Central memory CD4-positive, alpha-beta T cell (primary cell): Measurements from ENCODE around the gene SLC16A13.
"Not testable (repeated sequence)": the region's sequence is repeated elsewhere in the genome, so short reads cannot be mapped to it uniquely, and the experiment has no call there.

Source experiments
- DNase-seq: peaks from one replicate; pipeline ENCODE4 v3.0.0; 2022

The SLC16A13 gene

DNA sequence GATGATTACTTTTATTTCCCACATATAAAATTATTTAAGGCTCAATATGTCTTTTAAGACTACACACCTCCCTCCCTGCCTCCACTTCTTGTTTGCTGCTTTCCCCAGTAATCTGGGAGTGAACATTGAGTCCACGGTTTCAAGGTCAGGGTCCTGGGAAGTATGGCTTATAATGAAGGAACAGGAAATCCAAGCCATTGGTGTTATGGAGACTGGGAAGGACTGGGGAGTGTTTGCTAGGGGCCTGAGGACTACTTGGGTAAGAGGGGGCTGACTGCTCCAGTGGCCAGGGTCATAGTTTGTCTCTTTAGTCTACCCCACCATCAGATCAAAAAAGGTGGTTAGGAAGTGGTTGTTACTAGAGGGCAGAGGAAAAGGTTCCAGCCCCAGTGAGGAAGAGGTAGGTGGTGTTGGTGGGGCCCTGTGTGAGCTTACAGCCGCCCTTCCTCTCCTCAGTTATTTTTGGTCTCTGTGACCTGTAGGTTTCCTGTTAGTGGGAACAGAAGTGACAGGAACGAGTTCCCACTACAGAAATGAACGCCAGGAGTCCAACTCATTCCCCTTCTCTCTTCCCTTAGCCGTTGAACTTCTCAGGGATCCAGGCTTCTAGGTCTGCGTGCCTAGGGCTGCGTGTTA, 742 bp upstream of the SLC16A13 start:
- DNase-seq, result peak; percentile 59

DNA sequence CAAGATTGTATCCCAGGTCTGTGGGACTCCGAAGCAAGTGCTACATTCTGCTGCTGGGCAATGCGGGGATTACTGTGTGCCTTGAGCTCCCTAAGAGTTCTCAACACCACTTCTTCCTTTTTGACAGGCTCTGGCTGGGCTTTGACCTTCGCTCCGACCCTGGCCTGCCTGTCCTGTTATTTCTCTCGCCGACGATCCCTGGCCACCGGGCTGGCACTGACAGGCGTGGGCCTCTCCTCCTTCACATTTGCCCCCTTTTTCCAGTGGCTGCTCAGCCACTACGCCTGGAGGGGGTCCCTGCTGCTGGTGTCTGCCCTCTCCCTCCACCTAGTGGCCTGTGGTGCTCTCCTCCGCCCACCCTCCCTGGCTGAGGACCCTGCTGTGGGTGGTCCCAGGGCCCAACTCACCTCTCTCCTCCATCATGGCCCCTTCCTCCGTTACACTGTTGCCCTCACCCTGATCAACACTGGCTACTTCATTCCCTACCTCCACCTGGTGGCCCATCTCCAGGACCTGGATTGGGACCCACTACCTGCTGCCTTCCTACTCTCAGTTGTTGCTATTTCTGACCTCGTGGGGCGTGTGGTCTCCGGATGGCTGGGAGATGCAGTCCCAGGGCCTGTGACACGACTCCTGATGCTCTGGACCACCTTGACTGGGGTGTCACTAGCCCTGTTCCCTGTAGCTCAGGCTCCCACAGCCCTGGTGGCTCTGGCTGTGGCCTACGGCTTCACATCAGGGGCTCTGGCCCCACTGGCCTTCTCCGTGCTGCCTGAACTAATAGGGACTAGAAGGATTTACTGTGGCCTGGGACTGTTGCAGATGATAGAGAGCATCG, 2.4 kb downstream of the SLC16A13 start:
- DNase-seq, result no peak

DNA sequence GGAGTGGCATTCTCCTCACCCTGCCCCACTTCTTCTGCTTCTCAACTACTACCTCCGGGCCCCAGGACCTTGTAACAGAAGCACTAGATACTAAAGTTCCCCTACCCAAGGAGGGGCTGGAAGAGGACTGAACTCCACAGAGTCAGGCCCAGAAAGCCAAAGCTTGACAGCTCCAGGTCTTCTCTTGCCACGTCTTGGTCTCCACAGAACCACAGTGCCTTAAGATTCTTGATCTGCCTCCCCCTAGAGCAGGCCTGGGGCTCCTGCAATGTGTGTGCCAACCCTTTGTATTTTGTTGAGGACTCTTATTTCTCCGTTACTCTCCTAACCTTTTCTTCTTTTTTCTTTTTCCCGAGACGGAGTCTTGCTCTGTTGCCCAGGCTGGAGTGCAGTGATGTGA, 4.0 kb downstream of the SLC16A13 start:
- no peak for DNase-seq

DNA sequence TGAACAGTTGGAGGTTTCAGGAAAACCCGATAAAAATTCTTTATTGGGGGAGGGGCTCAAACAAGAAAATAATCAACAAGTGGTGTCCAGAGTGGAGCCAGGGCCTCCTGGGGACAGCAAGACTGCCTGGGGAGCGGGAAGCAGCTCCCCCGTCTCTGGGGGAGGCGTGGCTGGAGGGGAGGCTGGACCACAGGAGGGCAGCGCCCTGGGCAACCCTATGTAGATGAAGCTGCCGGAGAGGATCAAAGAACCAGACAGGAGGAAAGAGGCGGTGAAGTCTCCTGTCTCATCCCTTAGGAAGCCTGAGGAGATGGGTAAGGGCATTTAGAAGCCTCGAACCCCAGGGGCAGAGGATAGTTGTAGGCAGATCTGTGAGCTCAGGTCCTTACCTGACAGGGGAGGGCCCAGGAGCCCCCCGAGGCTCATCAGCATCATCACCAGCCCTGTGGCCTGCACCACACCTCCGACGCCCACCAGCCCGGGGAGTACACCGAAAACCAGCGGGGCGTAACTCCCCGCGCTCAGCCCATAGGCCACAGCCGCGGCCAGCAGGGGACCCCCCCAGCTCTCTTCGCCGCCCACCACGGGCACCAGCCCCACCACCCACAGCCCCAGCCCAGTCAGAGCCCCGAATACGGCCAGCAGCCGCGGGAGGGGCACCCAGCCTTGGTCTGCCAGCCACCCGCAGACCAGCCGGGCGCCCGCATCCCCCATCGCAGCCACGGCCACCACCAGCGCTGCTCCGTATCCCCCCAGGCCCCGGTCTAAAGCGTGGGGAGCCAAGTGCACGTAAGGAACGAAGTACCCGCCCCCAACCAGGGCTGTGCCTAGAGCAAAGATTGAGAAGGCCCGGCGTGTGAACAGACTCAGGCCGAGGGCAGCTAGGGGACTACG, 6.0 kb downstream of the SLC16A13 start:
- DNase-seq, result no peak

DNA sequence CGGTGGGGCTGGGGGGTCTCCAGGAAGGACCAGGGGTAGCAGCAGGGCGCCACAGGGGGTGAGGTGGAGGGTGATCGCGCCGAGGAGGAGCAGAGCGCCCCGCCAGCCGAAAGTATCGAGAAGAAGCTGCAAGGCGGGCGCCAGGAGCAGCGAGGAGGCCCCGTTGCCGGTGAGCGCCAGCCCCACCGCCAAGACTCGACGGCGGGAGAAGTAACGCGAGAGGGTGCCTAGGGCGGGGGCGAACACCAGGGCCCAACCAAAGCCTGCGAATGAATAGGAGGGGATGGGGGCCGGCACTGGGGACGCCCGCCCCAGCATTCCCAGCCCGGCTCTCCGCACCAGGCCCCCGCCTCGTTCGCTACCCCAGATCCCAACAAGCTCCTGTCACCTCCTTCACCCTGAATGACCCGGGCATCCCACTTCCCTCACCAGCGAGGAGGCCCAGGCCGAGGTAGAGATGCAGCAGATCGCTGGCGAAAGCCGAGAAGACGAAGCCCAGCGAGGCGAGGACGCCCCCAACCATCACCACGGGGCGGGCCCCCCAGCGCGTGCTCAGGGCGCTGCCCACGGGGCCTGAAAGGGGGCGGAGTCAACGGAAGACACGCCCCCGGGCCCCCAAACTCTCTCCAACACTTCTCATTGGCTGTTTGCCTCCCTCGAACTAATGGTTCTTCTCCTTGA, 6.8 kb downstream of the SLC16A13 start:
- DNase-seq, result peak; percentile 36

DNA sequence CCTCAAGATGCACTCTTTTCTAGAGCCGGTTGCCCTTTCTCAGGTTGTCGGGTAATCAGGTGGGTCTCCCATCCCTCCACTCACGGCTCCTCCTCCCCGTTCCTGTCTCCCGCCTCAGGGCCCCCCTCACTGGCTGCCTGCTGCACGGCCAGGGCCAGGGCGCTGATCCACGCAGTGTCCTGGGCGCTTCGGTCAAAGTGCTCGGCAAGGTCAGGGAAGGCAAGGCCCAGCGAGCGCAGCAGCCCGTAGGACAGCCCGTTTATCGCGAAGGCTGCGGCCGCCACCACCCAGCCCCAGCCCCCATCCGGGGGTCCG, 7.3 kb downstream of the SLC16A13 start:
- DNase-seq, result no peak

DNA sequence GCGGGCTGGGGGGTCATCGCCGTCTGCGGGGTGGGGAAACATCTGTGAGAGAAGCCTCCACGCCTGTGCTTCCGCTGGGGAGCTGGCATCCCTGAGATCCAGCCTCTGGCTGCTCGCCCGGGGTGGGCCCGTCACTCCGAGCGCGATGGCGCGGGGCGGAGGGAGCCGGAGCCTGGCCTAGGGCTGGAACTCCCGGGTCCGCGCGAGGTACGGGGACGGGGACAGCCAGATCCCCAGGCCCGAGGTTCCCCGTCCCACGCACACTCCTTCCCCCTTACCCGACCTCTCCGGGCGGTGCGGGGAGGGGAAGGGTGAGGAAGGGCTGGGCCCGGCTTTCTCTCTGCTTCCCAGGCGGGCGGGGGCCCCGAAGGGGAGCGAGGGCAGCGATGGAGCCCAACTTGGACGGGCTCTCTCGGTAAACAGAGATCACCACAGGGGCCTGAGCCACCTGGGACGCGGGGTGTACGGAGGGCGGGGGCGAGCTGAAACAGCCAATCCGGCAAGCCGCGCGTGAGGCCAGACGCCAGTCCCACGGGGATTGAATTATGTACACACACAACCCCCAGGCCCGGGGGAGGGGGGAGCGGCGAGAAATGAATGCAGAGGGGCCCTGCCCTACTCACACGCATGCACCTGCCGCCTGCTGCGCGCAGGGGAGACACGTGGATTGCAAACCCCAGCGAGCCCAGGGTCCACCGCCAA, 7.8 kb downstream of the SLC16A13 start, which contains the start of gene SLC16A11:
Gene SLC16A11 (minus strand): TSS at position 596 of the 702 bp plus-strand sequence. CDS start 579 bp downstream, at position 17.
- no peak for DNase-seq

DNA sequence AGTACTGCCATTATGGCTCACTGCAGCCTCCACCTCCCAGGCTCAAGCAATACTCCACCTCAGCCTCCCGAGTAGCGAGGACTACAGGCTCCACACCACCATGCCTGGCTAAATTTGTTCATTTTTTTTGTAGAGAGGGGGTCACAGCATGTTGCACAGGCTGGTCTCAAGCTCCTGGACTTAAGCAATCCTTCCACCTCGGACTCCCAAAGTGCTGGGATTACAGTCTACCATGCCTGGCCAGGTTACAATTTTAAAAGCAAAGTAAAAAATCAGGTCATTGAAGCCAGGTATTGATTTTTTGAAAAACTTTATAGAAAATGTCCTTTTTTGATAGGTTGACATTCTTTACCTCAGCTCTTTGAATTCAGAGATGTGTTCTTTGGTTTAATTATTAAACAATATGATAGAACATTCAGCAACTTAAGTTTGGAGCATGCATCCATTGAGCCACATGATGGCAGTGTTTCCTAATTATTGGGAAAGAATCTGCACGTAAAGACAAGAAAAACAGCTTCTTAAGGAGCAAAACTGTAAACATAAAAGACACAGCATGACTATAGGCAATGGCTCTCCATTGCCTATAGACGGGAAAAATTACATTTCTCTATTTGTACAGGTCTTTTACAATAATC, 9.8 kb downstream of the SLC16A13 start:
- peak; percentile 74 for DNase-seq

DNA sequence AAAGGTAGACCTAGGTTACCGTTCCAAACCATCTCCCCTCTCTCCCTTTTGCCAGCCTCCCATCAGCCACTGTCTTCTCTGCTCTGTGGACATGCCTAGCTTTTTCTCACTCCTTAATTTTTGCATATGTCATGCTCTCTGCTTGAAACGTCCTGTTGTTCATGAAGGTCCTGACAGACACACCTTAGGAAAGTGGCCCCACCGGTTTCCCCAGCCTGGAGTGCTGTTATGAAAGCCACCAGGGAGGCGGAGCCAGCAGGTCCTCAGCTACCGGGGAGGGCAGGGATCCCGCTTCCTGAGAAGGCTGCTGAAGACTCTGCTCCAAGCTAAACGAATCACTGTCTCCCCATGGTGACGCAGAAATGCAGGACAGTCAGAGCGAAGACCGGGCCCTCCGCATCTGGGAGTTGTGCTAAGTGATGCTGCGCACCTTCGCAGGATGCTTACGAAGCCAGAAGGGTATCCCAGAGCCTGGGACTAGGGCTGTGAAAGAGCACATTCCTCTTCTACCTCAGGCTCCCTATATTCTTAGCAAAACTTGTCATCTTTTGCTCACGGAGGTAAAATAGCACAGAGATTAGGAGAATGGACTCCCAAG, 10.4 kb downstream of the SLC16A13 start:
- peak; percentile 33 for DNase-seq

DNA sequence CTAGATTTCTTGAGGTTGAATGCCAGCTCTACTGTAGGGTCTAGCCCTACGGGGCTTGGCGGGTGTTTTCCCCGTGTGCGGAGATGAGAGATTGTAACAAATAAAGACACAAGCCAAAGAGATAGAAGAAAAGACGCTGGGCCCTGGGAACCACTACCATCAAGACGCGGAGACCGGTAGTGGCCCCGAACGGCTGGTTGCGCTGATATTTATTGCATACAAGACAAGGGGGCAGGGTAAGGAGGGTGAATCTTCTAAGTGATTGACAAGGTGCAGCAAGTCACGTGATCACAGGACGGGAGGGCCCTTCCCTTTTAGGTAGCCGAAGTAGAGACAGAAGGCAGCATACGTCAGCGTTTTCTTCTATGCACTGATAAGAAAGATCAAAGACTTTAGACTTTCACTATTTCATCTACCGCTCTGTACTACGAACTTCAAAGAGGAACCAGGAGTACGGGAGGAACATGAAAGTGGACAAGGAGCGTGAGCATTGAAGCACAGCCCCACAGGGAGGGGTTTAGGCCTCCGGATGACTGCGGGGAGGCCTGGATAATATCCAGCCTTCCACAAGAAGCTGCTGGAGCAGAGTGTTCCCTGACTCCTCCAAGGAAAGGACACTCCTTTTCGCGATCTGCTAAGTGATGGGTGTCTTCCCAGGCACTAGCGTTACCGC, 11.0 kb downstream of the SLC16A13 start:
- peak; percentile 86 for DNase-seq

DNA sequence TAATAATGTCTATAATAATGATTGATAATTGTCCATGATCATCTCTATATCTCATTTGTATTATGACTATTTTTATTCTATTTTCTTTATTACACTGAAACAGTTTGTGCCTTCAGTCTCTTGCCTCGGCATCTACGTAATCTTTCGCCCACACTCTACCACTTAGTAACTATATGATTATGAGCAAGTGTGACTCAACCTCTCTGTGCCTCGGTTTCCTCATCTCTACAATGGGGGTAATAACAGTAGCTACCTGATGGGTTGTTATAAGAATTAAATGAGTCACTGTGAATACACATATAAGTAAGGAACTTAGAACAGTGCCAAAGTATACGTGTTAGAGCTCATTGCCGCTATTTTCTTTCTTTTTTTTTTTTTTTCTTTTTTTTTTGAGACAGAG, 11.8 kb downstream of the SLC16A13 start:
- no peak for DNase-seq

DNA sequence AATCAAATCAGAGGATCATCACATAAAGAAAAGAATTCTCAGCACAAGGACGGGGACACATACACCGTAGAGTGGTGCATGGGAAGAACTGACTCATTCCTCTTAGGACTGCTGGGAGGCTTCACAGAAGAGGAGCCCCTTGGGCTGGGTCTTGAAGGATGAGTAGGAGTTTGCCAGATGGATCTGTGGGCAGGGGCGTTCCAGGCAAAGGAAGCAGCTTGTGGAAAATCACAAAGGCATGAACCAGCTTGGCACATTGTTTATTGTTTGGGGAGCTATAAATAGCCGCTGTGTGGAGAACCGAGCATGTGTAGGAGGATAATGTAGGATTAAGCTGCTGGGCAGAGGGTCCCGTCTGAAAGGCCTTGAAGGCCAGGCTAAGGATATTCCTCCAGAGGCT, 13.2 kb downstream of the SLC16A13 start:
- no peak for DNase-seq

DNA sequence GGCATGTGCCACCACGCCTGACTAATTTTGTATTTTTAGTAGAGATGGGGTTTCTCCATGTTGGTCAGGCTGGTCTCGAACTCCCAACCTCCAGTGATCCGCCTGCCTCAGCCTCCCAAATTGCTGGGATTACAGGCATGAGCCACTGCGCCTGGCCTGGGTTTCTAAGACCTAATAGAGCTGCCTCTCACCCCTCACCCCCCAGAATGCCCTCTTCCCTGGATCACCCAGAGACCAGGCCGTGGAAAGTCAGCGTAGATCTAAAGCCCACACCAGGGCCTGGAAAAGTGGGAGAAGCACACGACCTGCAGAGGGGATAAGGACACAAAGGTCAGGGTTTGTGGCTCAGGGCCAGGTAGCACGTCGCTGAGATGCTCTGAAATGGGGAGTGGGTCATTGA, 14.8 kb downstream of the SLC16A13 start:
- not testable (repeated sequence) for DNase-seq

DNA sequence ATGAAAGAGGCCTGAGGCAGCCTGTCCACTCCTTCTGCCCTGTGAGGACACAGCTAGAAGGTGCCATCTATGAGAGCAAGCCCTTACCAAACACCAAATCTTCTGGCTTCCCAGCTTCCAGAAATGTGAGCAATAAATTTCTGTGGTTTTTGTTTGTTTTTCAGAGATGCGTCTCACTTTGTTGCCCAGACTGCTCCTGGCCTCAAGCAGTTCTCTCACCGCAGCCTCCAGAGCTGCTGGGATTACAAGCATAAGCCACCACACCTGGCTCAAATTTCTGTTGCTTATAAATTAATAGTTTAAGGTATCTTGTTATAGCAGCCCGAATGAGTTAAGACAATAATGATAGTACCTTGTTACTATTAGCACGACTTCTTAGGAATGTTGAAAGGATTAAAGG, 20.6 kb downstream of the SLC16A13 start:
- no peak for DNase-seq

DNA sequence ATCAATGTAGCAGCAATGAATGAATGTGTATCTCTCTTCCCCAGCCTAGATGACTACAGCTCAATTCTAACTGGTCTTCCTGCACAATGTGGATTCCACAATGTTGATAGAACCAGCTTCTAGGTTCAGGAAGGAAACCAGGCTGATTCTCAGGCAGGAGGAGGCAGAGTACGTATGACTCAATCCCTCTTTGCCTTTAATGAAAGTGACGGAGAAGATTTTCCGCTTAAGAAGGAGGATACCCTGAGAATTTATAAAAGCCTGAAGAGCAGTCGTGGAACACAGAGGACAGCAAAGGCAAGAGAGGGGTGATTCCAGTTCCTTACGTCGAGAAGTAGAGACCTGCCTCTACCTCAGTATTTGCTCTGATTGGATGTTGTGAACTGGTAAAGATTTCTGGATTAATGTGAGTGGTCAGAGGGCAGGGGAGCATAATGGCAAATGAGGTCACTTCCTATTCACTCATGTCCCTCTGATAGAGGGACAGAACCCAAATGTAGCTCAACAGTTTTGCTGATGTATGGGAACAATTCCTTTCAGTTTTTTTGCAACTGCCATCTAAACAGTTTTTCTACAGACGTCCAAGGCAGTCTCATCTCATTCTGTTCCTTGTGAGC, 23.1 kb downstream of the SLC16A13 start:
- no peak for DNase-seq

DNA sequence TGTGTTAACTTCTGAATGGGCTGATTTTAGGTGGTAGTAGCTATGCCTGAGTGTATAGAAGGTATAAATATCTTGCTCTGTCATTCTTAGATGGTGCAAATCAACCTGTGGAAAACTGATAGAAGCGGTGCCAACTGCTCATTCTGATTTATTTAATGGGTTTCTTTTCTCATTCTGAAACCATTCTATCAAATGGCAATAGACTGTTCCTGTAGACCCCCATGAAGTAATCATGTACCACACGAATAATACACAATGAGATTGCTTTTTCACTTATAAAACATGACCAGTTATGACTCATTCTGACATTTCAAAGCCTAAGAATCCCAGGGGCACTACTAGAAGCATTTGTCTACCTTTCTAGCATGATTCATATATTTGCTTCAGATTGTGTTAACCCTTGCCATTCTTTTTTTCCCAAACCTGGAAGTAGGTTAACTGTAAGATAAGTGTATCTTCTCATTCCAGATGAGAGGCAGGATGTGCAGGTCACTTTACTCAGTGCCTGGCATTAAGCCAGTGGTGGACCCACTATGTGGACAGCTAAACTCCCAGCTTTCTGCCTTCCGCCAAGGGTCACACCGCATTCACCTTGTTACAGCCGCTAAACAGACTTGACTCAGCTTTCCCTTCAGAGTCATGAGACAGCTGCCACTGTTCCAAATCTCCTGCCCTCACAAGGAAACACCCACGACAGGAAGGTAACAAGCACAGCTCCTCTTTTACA, 24.5 kb downstream of the SLC16A13 start:
- no peak for DNase-seq

DNA sequence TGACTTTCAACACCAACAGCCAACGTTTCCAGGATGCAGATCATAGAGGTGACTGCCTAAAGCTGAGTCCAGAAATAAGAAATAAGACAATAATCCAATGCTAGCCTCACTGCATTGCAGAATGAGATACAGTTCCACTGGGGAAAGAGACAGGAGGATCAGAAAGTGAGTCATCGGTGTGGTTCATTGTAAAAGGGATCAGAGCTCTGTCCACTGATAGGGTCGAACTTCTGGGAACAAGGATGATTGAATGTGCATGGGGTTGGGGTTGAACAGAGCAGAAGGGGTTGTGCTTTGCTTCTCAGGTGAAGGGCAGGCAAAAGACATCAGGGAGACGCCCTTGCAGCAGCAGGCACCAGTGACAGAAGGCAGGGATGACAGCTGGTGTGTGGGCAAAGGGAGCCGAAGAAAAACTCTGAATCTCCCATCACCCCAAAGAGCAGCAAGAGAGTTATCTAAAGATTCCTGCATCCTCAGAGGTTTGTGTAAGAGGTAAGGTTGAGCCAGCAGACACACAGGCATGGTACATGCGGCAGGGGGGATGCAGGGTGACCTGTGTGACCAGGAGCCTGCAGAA, 27.8 kb downstream of the SLC16A13 start:
- DNase-seq, result no peak

DNA sequence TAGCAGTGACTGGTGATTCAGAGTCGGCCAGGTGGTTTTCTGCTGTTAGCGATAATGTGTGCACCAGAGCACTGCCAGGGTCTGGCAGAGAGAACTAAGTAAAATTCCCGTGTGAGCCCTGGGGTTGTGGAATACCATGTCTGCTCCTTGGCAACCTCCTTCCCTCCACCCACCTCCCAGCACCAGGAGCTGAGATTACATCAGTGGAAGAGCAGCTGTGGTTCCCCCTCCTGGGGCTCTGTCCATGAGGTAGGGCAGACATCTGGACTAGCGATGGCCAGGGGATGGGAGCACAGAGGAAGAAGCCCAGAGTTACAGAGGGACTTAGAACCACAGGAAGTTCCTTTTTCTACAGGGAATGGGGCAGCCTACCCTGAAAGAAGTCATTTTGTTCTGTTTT, 28.4 kb downstream of the SLC16A13 start:
- no peak for DNase-seq

DNA sequence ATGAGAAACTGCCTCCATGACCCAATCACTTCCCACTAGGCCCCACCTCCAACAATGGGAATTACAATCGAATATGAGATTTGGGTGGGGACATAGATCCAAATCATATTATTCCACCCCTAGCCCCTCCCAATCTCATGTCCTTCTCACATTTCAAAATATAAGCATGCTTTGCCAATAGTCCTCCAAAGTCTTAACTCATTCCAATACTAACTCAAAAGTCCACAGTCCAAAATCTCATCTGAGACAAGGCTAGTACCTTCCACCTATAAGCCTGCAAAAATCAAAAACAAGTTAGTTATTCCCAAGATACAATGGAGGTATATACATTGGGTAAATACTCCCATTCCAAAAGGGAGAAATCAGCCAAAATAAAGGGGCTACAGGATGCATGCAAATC, 31.4 kb downstream of the SLC16A13 start:
- no peak for DNase-seq
